SKM-1 (cell line): Measurements from ENCODE around the gene POPDC2.
"Not testable (repeated sequence)": the region's sequence is repeated elsewhere in the genome, so short reads cannot be mapped to it uniquely, and the experiment has no call there.

Experiments used
- DNase-seq: peaks from one replicate; lab custom pipeline; 2025; ENCODE audit not compliant: unreplicated experiment; lab: John Stamatoyannopoulos, UW

The POPDC2 gene

GRCh38 chr3:119616056-119616455 is 44.3 kb downstream of the POPDC2 start:
- DNase-seq, result no peak

- no peak for DNase-seq
Observed at GRCh38 chr3:119613872-119614271, 46.5 kb downstream of the POPDC2 start.

- DNase-seq, result no peak
Observed at GRCh38 chr3:119613201-119613600, 47.2 kb downstream of the POPDC2 start.

GRCh38 chr3:119611664-119612063 is 48.7 kb downstream of the POPDC2 start:
- DNase-seq, result no peak

GRCh38 chr3:119609301-119609700 is 51.1 kb downstream of the POPDC2 start:
- DNase-seq, result no peak

- DNase-seq, result no peak
Observed at GRCh38 chr3:119608405-119609000, 51.9 kb downstream of the POPDC2 start.

- no peak for DNase-seq
Observed at GRCh38 chr3:119604878-119605277, 55.5 kb downstream of the POPDC2 start.

- no peak for DNase-seq
Observed at GRCh38 chr3:119602676-119603075, 57.7 kb downstream of the POPDC2 start.

GRCh38 chr3:119601154-119601553 is 59.2 kb downstream of the POPDC2 start:
- no peak for DNase-seq

- no peak for DNase-seq
Observed at GRCh38 chr3:119600732-119601131, 59.7 kb downstream of the POPDC2 start.

GRCh38 chr3:119599558-119600174 is 60.7 kb downstream of the POPDC2 start:
- DNase-seq, result no peak

GRCh38 chr3:119598410-119599098 is 61.8 kb downstream of the POPDC2 start:
- DNase-seq, result no peak

- no peak for DNase-seq
Observed at GRCh38 chr3:119597548-119598288, 62.7 kb downstream of the POPDC2 start, which contains the start of gene PLA1A. PLA1A (plus strand) TSS chr3:119597885; CDS start chr3:119597914, 29 bp downstream.

GRCh38 chr3:119596398-119596797 is 64.0 kb downstream of the POPDC2 start:
- DNase-seq, result no peak

- DNase-seq, result no peak
Observed at GRCh38 chr3:119595639-119596334, 64.6 kb downstream of the POPDC2 start.

GRCh38 chr3:119594929-119595328 is 65.5 kb downstream of the POPDC2 start:
- DNase-seq, result not testable (repeated sequence)

- no peak for DNase-seq
Observed at GRCh38 chr3:119594066-119594465, 66.3 kb downstream of the POPDC2 start.

GRCh38 chr3:119592861-119593260 is 67.5 kb downstream of the POPDC2 start:
- no peak for DNase-seq
